Panc1 (cell line): ENCODE results near the gene IGFBP7.

Source experiments
- CTCF ChIP-seq: fragments of 450-650 bp; IDR thresholded peaks from 2 replicates; pipeline ENCODE4 v1.5.1; 2017; ENCODE audit warnings: mild to moderate bottlenecking
- REST ChIP-seq, 2 experiments: IDR thresholded peaks; 2 replicates each; pipeline ENCODE4 v1.6.1; 2011 to 2012; ENCODE audit warnings: low read depth in 2 of 2, control low read depth in 1 of 2, low read length in 1 of 2, mild to moderate bottlenecking in 1 of 2, moderate library complexity in 1 of 2; ENCODE audit not compliant: insufficient read depth in 1 of 2
- SIN3A ChIP-seq: IDR thresholded peaks from 2 replicates; pipeline ENCODE4 v1.6.1; 2012; ENCODE audit warnings: low read depth, mild to moderate bottlenecking, low read length, moderate library complexity, borderline replicate concordance; ENCODE audit not compliant: insufficient read depth

GRCh38 chr4:57089549-57089948, 20.6 kb downstream of the IGFBP7 start:
- TF ChIP-seq CTCF (no peak), SIN3A (no peak), REST (IDR thresholded peaks at IDR 0.05; ENCODE audit: insufficient read depth in 1 of 2, low read depth in 2 of 2, low read length in 1 of 2) (no peak)
